GM18519 (cell line): ENCODE data around the gene NCSTN.

ENCODE experiments used
- ATAC-seq: cut with Tn5 transposase; IDR thresholded peaks from one replicate; pipeline ENCODE4 v1.9.1; 2021; ENCODE audit warnings: mild to moderate bottlenecking, moderate library complexity; ENCODE audit not compliant: unreplicated experiment, low FRiP score

NCSTN gene

GRCh38 chr1:160402001-160402795 lies 59.0 kb downstream of the NCSTN start:
- no peak for ATAC-seq

DNA sequence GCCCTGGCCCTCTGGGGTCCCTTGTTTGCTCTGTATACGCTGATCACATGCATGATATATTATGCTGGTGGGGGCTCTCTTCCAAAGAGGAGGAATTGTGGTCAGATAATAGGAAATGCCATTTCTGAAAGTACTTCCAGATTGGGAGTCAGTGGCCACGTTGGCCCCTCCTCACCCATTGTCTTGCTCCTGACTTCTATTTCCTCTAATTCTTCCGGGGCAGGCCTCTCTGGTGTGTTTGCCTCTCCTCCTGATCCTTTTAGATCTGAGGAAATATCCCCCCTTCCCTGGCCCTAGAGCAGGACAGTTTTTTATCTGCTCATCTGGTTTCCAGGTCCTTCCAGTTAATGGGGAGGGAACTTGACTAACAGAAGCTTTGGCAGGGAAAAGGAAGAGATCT lies 60.1 kb downstream of the NCSTN start:
- no peak for ATAC-seq

DNA sequence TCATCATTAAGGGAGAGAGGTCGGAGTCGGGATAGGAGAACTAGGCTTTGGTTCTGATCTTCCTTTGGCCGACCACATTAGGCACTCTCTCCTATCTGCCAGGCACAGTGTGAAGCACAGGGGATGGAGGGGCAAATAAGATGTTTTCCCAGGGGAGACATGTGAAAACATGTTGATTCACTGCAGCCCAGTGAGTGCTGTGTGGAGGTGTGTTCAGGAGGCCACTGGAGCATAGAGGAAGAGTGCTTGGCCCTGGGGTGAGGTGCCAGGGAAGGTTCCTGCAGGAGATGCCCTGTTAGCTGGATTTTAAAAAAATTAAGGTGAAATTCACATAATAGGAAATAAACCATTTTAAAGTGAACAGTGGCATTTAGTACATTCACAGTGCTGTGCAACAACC lies 60.9 kb downstream of the NCSTN start:
- ATAC-seq: no peak

DNA sequence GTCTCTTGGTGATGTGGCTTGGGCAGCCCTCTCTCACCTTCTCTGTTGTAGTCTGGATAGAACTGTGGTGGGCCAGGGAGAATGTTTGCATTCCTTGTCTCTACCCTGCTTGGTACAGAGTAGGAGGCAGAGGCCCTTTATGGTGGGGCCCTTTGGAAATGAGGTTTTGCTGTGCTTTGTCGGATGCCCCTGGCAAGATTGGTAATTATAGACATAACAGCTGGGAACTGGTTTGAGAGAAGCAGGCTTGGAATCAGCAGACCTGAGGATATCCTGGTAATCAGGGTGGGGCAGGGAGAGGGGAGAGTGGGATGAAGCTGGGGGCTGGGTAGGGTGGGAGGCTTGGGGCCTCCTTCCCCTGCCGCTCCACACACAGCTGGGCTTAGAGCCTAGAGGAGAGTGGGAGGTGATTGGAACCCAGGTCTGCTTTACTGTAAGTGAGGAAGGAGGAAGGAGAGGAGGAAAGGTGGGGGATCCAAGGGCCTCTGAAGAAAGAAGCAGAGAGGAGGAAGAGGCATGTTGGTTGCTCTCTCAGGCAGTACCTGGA lies 62.2 kb downstream of the NCSTN start:
- ATAC-seq: no peak

DNA sequence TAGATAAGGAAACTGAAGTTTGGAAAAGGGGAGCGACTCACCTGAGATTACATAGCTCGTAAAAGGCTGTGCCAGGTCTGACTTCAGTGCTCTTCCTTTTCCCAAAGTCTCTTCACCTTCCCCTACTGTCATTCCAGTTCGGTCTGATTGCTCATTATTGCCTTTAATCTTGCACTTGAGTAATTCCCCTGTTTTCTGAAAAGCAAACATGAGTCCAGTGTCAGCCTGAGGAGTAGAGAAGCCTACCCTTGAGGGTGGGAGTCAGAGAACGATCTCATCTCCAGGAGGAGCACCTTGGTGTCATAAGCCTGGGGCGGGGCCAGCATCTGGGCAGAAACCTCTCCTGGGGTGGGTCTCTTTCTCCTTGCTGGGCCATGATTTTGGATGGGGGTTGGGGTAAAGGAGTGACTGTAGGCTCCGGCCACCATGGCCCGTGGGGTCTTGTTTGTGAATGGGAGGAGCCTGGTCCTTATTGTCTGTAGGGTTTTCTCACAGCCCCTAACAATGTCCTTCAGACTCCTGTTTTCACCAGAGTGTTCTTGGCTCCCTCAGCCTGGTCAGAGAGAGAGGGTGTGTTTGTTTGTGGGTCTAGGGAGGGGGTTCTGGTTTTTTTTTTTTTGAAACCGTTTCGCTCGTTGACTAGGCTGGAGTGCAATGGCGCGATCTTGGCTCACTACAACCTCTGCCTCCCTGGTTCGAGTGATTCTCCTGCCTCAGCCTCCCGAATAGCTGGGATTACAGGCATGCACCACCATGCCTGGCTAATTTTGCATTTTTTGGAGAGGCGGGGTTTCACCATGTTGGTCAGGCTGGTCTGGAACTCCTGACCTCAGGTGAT lies 63.2 kb downstream of the NCSTN start:
- ATAC-seq: no peak

GRCh38 chr1:160407839-160408801 lies 64.9 kb downstream of the NCSTN start:
- ATAC-seq: no peak
